ENCODE measurements around the gene DGAT2L6.
"Not testable (repeated sequence)": the region's sequence is repeated elsewhere in the genome, so short reads cannot be mapped to it uniquely, and the experiment has no call there.

Gene DGAT2L6

DNA sequence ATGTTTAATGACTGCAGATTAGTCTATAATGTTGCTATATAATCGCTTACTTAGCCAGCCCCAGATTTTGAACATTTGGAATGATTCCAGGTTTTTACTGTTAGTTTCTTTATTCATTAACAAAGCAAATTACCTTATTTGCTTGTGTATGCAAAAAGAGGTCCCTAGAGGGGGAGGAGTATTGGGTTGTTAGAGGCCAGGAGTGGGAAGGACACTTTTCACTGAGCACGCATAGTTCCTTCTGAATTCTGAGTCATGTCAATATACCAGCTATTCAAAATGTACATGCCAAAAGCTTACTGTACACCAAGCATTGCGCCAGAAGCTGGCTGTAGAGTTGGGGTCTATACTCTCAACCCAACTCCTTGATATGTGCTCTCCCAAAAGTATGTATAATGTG lies 5.1 kb upstream of the DGAT2L6 start:
- Mint-ChIP-seq H3K4me3 (no peak overlapping the region), H3K27me3 (no peaks in the 10 kb centered on the region), H3K4me1 (no peaks in the 10 kb centered on the region), H3K36me3 (no peaks in the 10 kb centered on the region), H3K9me3 (no peaks in the 10 kb centered on the region), H3K27ac (no peak overlapping the region)

DNA sequence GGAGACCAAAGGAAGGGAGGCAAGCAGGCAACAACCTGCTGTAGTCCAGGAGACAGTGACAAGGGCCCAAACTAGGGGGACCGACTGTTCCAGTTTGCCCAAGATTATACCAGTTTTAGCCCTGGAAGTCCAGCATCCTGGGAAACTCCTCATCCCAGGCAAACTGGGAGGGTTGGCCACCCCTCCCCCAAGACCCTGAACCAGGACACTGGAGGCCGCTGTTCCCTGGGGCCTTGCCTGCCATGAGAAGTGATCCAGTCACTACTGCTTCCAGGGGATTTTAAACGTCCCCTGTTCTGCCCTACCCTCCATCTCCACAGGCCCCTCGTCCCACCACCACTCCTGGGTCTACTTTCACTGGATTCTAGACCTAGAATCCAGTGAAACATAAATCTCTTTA lies 4.3 kb upstream of the DGAT2L6 start:
- Mint-ChIP-seq H3K9me3 (no peaks in the 10 kb centered on the region), H3K27me3 (no peaks in the 10 kb centered on the region), H3K4me1 (no peaks in the 10 kb centered on the region), H3K27ac (no peak overlapping the region), H3K4me3 (no peak overlapping the region), H3K36me3 (no peaks in the 10 kb centered on the region)

- Mint-ChIP-seq H3K4me1 (no peaks in the 10 kb centered on the region), H3K27me3 (no peaks in the 10 kb centered on the region), H3K27ac (no peak overlapping the region), H3K4me3 (no peak overlapping the region), H3K9me3 (no peaks in the 10 kb centered on the region), H3K36me3 (no peaks in the 10 kb centered on the region)
Observed at GRCh38 chrX:70174754-70175153, 2.5 kb upstream of the DGAT2L6 start.

DNA sequence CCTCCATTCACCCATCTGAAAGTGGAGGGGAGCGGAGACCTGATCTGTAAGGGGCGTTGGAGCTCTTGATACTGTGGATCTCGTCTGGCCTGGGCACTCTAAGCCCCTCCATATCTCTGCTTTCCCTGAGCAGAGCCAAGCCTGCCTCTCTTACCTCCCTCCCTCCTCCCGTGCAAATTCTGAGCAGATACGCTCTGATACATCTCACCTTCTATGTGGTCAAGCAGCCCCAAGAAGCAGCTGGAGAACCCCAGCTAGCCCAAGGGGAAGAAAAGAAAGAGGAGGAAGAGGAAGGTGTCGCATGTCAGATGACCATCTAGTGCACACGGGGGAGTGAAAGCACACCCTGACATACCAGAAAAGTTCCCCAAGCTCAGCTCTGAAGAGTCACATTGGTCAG lies 1.9 kb upstream of the DGAT2L6 start:
- no peak overlapping the region for H3K27ac Mint-ChIP-seq
- H3K27me3 Mint-ChIP-seq = no peaks in the 10 kb centered on the region

DNA sequence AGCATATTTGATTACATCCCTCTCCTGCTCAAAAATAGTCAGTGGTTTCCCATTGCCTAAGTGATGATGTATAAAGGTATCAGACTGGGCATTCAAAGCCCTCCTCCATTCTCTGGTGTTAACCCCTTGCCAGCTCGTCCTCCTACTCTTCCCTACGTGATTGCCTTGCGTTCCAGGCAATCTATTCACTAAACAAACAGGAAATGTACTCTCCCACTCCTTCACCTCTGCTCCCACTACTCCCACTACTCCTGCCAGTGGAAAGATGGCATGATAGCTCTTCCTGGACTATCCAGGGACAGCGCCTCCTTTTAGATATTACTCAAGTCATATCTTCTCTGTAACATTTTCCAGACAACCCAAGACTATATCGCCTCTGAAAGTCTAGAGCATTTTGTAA lies 5.8 kb downstream of the DGAT2L6 start:
- H3K4me3 Mint-ChIP-seq = no peak overlapping the region
- H3K27me3 Mint-ChIP-seq = no peaks in the 10 kb centered on the region
- H3K9me3 Mint-ChIP-seq = no peaks in the 10 kb centered on the region
- peaks cover 3% of the 10 kb centered on the region for H3K36me3 Mint-ChIP-seq
- no peaks in the 10 kb centered on the region for H3K4me1 Mint-ChIP-seq
- H3K27ac Mint-ChIP-seq = no peak overlapping the region

More for the DNA sequence above, 1.9 kb upstream of the DGAT2L6 start:
- Mint-ChIP-seq H3K4me1 (no peaks in the 10 kb centered on the region), H3K9me3 (no peaks in the 10 kb centered on the region), H3K4me3 (no peak overlapping the region), H3K36me3 (no peaks in the 10 kb centered on the region)

DNA sequence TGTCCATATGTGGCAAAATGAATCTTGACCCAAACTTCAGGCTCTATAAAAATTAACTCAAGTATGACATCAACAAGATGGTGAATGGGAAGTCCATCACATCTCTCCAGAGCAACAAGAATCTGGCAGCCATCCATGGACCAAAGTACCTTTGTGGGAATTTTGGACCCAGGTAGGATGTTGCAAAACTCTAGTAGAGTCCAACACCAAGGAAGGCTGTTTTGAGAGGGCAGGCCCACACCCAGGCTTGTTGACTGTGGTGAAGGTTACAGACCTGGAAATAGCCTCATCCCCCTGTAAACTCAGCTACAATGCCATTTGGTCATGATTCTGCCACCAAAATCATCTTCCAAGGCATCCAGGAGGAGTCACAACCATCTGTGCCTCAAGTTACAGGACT lies 12.9 kb downstream of the DGAT2L6 start:
- peaks cover 9% of the 10 kb centered on the region for H3K36me3 Mint-ChIP-seq

DNA sequence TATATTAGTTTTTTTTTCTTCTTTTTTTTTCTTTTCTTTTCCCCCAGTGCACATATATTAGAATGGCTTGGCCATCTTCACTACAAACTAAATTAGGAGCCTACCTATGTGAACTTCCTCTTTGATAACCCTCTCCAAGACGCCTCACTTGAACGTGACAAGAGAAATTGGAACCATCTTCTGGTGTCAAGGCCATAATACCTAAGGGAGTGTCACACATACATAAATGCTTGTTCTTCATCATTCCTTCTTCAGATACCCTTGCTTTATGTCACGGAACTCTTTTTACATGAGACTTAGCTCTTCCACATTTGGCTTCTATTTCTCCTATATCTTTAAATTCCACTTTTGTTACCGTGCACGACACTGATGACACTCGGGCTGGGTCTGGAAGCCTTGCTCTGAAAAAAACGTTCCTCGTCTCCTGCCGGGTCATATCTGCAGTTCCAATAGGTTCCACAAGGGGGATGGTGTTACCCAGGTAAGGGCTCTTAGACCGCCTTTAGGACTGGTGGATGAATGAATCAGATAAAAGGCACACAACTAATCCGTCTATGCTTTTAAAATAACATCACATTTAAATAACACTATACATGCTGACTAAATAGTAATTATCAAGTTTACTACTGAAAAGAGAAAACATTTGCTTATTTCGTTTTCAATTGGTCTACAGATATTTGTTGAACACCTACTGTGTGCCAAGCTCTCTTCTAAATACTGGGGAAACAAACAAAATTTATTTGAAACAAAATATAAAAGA lies 19.9 kb downstream of the DGAT2L6 start:
- Mint-ChIP-seq H3K27ac (peak overlapping the region; percentile 87), H3K27me3 (peaks cover 2% of the 10 kb centered on the region), H3K4me3 (peak overlapping the region; percentile 38), H3K36me3 (no peaks in the 10 kb centered on the region), H3K9me3 (no peaks in the 10 kb centered on the region), H3K4me1 (peaks cover 6% of the 10 kb centered on the region)

More for the DNA sequence above, 12.9 kb downstream of the DGAT2L6 start:
- Mint-ChIP-seq H3K4me3 (no peak overlapping the region), H3K27ac (no peak overlapping the region), H3K4me1 (no peaks in the 10 kb centered on the region), H3K9me3 (peaks cover 9% of the 10 kb centered on the region), H3K27me3 (peaks cover 1% of the 10 kb centered on the region)

DNA sequence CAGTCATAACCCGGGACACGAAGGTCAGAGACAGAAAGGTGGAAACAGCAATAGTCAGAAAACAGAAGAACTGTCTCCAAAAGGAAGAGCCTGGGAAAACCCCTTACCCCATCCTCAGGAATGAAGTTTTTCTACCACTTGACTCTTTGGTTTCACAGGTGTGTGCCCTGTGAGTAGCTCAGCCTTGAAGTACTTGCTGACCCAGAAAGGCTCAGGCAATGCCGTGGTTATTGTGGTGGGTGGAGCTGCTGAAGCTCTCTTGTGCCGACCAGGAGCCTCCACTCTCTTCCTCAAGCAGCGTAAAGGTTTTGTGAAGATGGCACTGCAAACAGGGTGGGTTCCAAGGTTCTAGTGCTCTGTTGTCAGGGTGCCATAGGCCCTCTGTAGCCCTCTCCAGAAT lies 24.4 kb downstream of the DGAT2L6 start:
- H3K4me1 Mint-ChIP-seq = peaks cover 6% of the 10 kb centered on the region
- no peaks in the 10 kb centered on the region for H3K36me3 Mint-ChIP-seq
- H3K27ac Mint-ChIP-seq = no peak overlapping the region
- H3K9me3 Mint-ChIP-seq = no peaks in the 10 kb centered on the region
- H3K4me3 Mint-ChIP-seq = no peak overlapping the region
- peaks cover 1% of the 10 kb centered on the region for H3K27me3 Mint-ChIP-seq

GRCh38 chrX:70208479-70208878 lies 31.2 kb downstream of the DGAT2L6 start:
- Mint-ChIP-seq H3K27me3 (no peaks in the 10 kb centered on the region), H3K36me3 (no peaks in the 10 kb centered on the region), H3K4me3 (no peak overlapping the region), H3K4me1 (no peaks in the 10 kb centered on the region), H3K27ac (no peak overlapping the region), H3K9me3 (no peaks in the 10 kb centered on the region)

GRCh38 chrX:70209570-70209969 lies 32.3 kb downstream of the DGAT2L6 start:
- not testable (repeated sequence) for H3K4me3 Mint-ChIP-seq, H3K9me3 Mint-ChIP-seq, H3K27ac Mint-ChIP-seq, H3K4me1 Mint-ChIP-seq, H3K27me3 Mint-ChIP-seq, H3K36me3 Mint-ChIP-seq

- Mint-ChIP-seq H3K9me3 (no peaks in the 10 kb centered on the region), H3K27me3 (no peaks in the 10 kb centered on the region), H3K4me1 (no peaks in the 10 kb centered on the region), H3K4me3 (no peak overlapping the region), H3K27ac (no peak overlapping the region), H3K36me3 (no peaks in the 10 kb centered on the region)
Observed at GRCh38 chrX:70219938-70220764, 42.9 kb downstream of the DGAT2L6 start.

DNA sequence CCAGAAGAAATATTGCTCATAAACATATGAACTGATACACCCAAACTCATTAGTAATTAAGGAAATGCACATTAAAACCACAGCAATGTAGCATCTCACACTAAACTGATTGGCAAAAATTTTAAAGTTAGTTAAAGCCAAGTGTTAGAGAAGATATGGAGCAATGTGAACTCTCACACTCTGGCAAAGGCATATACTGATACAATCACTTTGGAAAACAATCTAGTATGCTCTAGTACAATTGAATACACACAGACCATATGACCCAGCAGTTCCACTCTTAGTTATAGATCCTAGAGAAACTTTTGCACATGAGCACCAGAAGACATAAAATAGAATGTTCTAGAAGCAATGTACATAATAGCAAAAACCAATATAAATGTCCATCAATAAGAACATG lies 48.8 kb downstream of the DGAT2L6 start:
- no peak overlapping the region for H3K4me3 Mint-ChIP-seq
- no peaks in the 10 kb centered on the region for H3K36me3 Mint-ChIP-seq
- H3K27ac Mint-ChIP-seq = no peak overlapping the region
- H3K4me1 Mint-ChIP-seq = no peaks in the 10 kb centered on the region
- H3K9me3 Mint-ChIP-seq = no peaks in the 10 kb centered on the region
- no peaks in the 10 kb centered on the region for H3K27me3 Mint-ChIP-seq

DNA sequence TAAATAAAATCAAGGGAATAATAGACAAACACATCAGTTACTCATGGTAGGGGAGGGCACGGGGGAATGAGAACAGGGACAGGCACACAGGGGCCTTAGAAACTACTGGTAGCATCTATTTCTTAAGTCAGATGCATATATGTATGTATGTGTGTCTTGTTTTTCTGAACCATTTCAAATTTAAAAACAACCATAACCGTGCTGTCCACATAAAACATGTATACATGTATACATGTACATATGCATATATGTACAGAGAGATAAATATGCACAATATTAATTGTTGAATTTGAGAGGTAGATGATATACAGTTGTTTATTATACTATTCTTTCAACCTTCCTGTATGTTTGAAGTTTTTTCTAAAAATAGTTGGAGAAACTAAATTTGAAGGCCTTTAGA lies 49.4 kb downstream of the DGAT2L6 start:
- H3K36me3 Mint-ChIP-seq = no peaks in the 10 kb centered on the region
- H3K27ac Mint-ChIP-seq = no peak overlapping the region
- no peaks in the 10 kb centered on the region for H3K4me1 Mint-ChIP-seq
- no peaks in the 10 kb centered on the region for H3K9me3 Mint-ChIP-seq
- no peaks in the 10 kb centered on the region for H3K27me3 Mint-ChIP-seq
- no peak overlapping the region for H3K4me3 Mint-ChIP-seq

GRCh38 chrX:70231666-70232065 lies 54.4 kb downstream of the DGAT2L6 start:
- Mint-ChIP-seq H3K4me3 (no peak overlapping the region), H3K9me3 (no peaks in the 10 kb centered on the region), H3K36me3 (no peaks in the 10 kb centered on the region), H3K27ac (no peak overlapping the region), H3K4me1 (no peaks in the 10 kb centered on the region), H3K27me3 (no peaks in the 10 kb centered on the region)

DNA sequence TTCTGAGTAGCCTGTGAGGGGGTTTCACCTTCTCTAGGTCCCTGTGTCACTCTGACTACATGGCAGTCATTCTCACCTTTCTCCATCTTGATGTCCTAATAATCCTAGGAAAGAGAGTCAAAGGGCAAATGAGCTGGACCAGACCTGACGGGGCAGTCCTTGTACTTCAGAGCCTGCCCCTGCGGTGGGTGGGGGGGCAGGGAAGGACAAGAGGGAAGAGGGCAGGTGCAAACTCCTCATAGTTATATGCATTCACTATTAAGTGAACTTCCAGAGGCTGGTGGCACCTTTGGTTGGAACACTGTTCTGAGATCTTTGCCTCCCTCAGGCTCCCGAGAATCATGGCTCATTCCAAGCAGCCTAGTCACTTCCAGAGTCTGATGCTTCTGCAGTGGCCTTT lies 57.1 kb downstream of the DGAT2L6 start, which contains the start of gene AWAT1:
Gene AWAT1, plus strand, starts transcription at position 301 of the 400 bp plus-strand sequence. Its CDS starts 41 bp downstream, at position 342.
- Mint-ChIP-seq H3K27ac (no peak within 1 kb of the TSS), H3K27me3 (no peaks in the 10 kb centered on the region), H3K9me3 (no peaks in the 10 kb centered on the region), H3K36me3 (no peaks in the 10 kb centered on the region), H3K4me3 (no peak within 1 kb of the TSS), H3K4me1 (no peaks in the 10 kb centered on the region)

GRCh38 chrX:70240751-70241150 lies 63.5 kb downstream of the DGAT2L6 start:
- H3K27me3 Mint-ChIP-seq = no peaks in the 10 kb centered on the region

More at GRCh38 chrX:70240751-70241150, 63.5 kb downstream of the DGAT2L6 start:
- Mint-ChIP-seq H3K9me3 (no peaks in the 10 kb centered on the region), H3K4me1 (no peaks in the 10 kb centered on the region), H3K36me3 (no peaks in the 10 kb centered on the region), H3K4me3 (no peak overlapping the region), H3K27ac (no peak overlapping the region)
